ENCODE results near the gene RABGAP1L. TPM values are rescaled to one million over a fixed set of nuclear protein-coding genes. Genes with fewer than 3 reads are reported as not detected.

Gene RABGAP1L
- total and polyA plus RNA-seq, 2 of the 4 experiments (the other 2 are of a cell fraction): 7.9 to 26.7 TPM

- DNase-seq (no peak), ATAC-seq (ENCODE audit: low read depth) (no peak)
- Histone ChIP-seq H2BK20ac (ENCODE audit: low read depth, low read length) (no peak overlapping the region), H2AFZ (replicated peaks; ENCODE audit: low read length, poor library complexity) (no peak overlapping the region), H3K9ac (ENCODE audit: low read depth, low read length) (no peak overlapping the region), H2BK120ac (ENCODE audit: low read depth, low read length) (no peak overlapping the region), H3K9me3 (ENCODE audit: control insufficient read depth, insufficient read depth, low read length) (no peaks in the 10 kb centered on the region; the same call in 1 of the 2 replicates), H3K9me1 (ENCODE audit: insufficient read depth, low read length) (no peaks in the 10 kb centered on the region), H3K4me2 (ENCODE audit: low read depth, low read length) (no peak overlapping the region), H3K27ac (ENCODE audit: insufficient read depth, low read length) (no peak overlapping the region), H3K56ac (ENCODE audit: extremely low read depth, insufficient read depth, low read length) (no peak overlapping the region), H2AK9ac (replicated peaks; ENCODE audit: low read depth, low read length, poor library complexity) (no peak overlapping the region), H2BK15ac (ENCODE audit: low read depth, low read length) (no peak overlapping the region), H2BK5ac (ENCODE audit: low read depth, low read length, poor library complexity, severe bottlenecking) (no peak overlapping the region), H3K27me3 (ENCODE audit: control insufficient read depth, insufficient read depth, low read length) (no peaks in the 10 kb centered on the region; the same call in 1 of the 2 replicates), H4K5ac (ENCODE audit: low read depth, low read length) (no peak overlapping the region), H3K23ac (ENCODE audit: low read depth, low read length) (no peak overlapping the region), H3K4me3 (ENCODE audit: insufficient read depth, low read depth, low read length) (no peak overlapping the region), H2AK5ac (ENCODE audit: low read depth, low read length) (no peak overlapping the region), H3K18ac (ENCODE audit: low read depth, low read length) (no peak overlapping the region), H3K79me1 (ENCODE audit: low read depth in 1 of 2, low read length in 2 of 2) (no peaks in the 10 kb centered on the region), H3K14ac (replicated peaks; ENCODE audit: low read depth, low read length) (no peak overlapping the region), H3K4ac (ENCODE audit: low read depth, low read length) (no peak overlapping the region), H4K8ac (ENCODE audit: low read depth in 2 of 2, low read length in 2 of 2) (no peak overlapping the region), H4K20me1 (ENCODE audit: insufficient read depth, low read length) (no peaks in the 10 kb centered on the region), H4K91ac (ENCODE audit: insufficient read depth, low read depth, low read length) (no peak overlapping the region), H3K4me1 (ENCODE audit: control insufficient read depth, insufficient read depth, low read length) (no peaks in the 10 kb centered on the region), H3K36me3 (ENCODE audit: control insufficient read depth, insufficient read depth, low read length) (no peaks in the 10 kb centered on the region)
- TF ChIP-seq CEBPB (IDR thresholded peaks at IDR 0.05; ENCODE audit: low read depth, low read length) (no peak), MAZ (IDR thresholded peaks at IDR 0.05; ENCODE audit: borderline replicate concordance, low read depth, low read length) (no peak), MXI1 (IDR thresholded peaks at IDR 0.05; ENCODE audit: borderline replicate concordance, low read depth, low read length) (no peak), FOS (IDR thresholded peaks at IDR 0.05; ENCODE audit: low read depth, low read length) (no peak), ELK1 (IDR thresholded peaks at IDR 0.05; ENCODE audit: borderline replicate concordance, low read depth, low read length) (no peak), CTCF (conservative IDR thresholded peaks at IDR 0.05; ENCODE audit: low read depth, low read length) (no peak), RCOR1 (IDR thresholded peaks at IDR 0.05; ENCODE audit: insufficient replicate concordance, low read length) (no peak), CHD1 (IDR thresholded peaks at IDR 0.05; ENCODE audit: low read depth, low read length) (no peak), RAD21 (IDR thresholded peaks at IDR 0.05; ENCODE audit: low read length) (no peak), USF2 (IDR thresholded peaks at IDR 0.05; ENCODE audit: low read depth, low read length) (no peak), NFE2L2 (IDR thresholded peaks at IDR 0.05; ENCODE audit: low read depth, low read length) (no peak), POLR2A (IDR thresholded peaks at IDR 0.05; ENCODE audit: low read depth, low read length) (no peak), BHLHE40 (IDR thresholded peaks at IDR 0.05; ENCODE audit: low read depth, low read length) (no peak), RFX5 (IDR thresholded peaks at IDR 0.05; ENCODE audit: low read depth, low read length) (no peak), MAFK (IDR thresholded peaks at IDR 0.05; ENCODE audit: low read depth, low read length) (no peak), SMC3 (IDR thresholded peaks at IDR 0.05; ENCODE audit: low read depth, low read length) (no peak)
- dilution Hi-C loops (cut with HindIII; ENCODE audit: low sequenced_read_pairs, unreplicated experiment): no loop called here
- no CpG with 5 or more reads among the region's 1 CpG for WGBS, 2 experiments (ENCODE audit: extremely low coverage in 2 of 2, insufficient read length in 1 of 2)
- intact Hi-C loops (cut with micrococcal nuclease): no loop called here
- in situ Hi-C loops (cut with MboI; ENCODE audit: low sequenced_read_pairs): no loop called here
- ChIA-PET POLR2A (ENCODE audit: unreplicated experiment) (no interaction called here), CTCF (no interaction called here)
- no TSS peak for BruUV-seq (replicated peaks)
These were observed 22.6 kb upstream of the RABGAP1L start for GRCh38 chr1:174136714-174137113.
